Iris pigment epithelial cell (primary cell): ENCODE data around the gene CD99.
A peak's percentile ranks its signal among the peaks of the same experiment; 100 is the strongest.

Experiments
- DNase-seq: peaks from one replicate; pipeline ENCODE4 v3.0.0-alpha.2; 2011; ENCODE audit warnings: low read depth

CD99 gene, protein sequence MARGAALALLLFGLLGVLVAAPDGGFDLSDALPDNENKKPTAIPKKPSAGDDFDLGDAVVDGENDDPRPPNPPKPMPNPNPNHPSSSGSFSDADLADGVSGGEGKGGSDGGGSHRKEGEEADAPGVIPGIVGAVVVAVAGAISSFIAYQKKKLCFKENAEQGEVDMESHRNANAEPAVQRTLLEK

DNA sequence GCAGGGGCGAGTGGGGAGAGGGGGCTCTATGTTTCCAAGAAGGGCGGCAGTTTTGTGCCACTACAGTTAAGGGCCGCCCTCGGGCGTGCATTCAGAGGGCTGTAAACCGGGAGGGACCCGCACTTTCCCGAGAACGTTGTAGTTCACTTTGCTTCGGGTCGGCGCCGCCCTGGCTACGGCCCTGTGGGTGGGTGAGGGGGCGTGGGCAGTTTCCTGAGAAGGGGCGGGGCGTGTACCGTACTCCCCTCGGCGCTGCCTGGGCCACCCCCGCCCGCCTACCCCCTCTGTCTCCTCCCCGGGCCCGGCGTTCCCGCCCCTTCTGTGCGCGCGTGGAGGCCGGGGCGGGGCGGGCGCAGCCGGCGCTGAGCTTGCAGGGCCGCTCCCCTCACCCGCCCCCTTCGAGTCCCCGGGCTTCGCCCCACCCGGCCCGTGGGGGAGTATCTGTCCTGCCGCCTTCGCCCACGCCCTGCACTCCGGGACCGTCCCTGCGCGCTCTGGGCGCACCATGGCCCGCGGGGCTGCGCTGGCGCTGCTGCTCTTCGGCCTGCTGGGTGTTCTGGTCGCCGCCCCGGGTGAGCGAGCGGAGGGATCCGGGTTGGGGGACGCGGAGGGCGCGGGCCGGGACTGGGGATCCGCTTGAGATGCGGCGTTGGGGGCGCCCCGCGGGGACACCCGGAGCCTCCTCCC lies at the start of gene CD99:
TSS of gene CD99 (plus strand) at position 440 of the 687 bp plus-strand sequence. CDS start at position 506, 66 bp downstream.
- DNase-seq = peak; percentile 85

DNA sequence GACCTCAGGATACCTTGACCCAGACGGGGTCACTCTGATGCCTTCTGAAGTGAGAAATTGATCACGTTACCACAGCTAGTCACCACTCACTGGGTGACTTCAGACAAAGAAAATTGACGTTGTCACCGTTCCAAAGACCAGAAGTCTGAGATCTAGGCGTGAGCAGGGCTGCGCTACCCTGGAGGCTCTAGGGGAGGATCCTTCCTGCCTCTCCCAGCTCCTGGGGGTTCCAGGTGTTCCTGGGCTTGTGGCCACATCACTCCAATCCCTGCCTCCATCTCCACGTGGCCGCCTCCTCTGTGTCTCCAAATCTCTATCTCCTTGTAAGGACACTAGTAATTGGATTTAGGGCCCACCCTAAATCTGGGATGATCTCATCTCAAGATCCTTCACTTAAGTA lies 48.9 kb upstream of the CD99 start:
- DNase-seq = no peak

- DNase-seq = no peak
Observed at GRCh38 chrX:2642791-2643190, 48.3 kb upstream of the CD99 start.

DNA sequence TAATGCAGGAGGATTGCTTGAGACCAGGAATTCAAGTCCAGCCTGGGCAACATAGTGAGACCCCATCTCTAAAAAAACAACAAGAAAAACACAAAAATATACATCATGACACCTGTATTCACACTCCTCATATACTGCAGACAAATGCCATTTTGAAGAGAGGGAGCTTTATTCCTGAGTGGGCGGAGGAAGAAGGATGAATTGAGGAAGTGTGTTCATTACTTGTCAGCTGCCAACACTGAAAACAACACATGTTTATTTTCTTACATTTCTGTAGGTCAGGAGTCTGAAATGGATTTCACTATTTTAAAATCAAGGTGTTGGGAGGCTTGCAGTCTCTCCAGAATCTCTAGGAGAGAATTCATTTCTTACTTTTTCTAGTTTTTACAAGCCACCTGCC lies 47.2 kb upstream of the CD99 start:
- no peak for DNase-seq

- DNase-seq = no peak
Observed at GRCh38 chrX:2645563-2645962, 45.5 kb upstream of the CD99 start.

DNA sequence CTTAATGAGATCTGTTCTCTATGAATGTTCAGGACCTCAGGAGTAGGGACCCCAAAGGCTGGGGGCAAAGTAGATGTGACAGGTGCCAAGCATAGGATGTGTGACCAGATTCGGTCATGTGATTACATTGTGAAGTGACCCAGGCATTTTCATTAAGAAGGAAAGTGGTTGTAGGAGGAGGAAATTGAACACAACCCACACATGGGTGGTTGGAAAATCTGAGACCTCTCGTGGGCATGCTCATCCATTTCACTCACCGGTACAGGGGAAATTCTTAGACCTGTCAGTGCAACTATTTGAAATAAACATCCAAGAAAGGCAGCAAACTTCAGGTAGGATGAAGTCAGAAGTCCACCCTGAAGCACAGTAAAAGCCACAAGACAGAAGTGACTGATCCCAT lies 43.5 kb upstream of the CD99 start:
- DNase-seq = no peak

DNA sequence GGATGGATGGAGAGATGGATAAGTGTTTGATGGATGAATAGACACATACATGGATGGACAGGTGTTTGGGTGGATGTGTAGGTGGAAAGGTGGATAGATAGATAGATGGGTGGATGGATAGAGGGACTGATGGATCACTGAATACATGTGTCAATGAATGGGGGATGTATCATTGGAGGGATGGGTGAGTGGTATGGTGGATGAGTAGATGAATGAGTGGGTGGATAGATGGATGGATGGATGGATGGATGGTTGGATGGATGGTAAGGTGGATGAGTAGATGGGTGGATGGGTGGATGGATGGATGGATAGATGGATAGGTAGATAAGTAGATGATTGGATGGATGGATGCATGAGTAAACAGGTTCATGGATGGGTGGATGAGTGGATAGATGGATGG lies 41.1 kb upstream of the CD99 start:
- no peak for DNase-seq

GRCh38 chrX:2650865-2651264 lies 40.2 kb upstream of the CD99 start:
- no peak for DNase-seq

GRCh38 chrX:2652106-2652505 lies 39.0 kb upstream of the CD99 start:
- DNase-seq = no peak

DNA sequence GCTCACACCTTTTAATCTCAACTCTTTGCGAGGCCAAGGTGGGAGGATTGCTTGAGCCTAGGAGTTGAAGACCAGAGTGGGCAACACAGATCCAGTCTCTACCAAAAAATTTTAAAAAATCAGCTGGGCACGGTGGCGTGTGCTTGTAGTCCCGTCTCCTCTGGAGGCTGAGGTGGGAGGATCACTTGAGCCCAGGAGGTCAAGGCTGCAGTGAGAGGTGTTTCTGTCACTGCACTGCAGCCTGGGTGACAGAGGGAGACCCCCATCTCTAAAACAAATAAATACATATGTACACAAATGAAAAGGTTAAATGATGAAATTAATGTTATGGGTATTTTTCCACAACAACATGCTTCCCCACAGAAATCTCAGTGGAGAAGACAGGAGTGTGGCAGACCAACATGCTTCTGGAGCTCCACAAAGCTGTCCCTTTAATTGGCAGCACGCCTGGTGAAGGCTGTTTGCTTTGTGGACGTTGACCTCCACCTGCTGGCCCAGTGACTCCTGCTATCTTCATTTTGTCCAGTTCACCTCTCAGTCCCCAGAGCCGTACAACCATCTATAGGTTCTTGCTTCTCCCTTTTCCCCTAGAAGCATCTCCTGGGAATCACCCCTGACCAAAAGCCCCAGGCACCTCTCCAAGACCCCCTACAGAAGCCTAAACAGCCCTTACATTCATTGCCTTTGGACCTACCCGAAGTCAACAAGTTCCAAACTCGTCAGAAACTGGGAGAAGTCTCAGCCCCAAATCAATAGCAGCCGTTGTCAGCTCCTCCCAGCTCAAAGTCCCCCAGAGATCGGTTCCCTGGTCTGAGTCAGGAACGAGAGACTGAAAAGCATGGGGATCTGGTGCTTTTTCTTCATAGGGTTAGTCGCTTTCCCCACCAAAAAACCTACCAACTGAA lies 36.4 kb upstream of the CD99 start:
- no peak for DNase-seq

- DNase-seq = no peak
Observed at GRCh38 chrX:2656257-2656836, 34.7 kb upstream of the CD99 start.

GRCh38 chrX:2657532-2658113 lies 33.5 kb upstream of the CD99 start:
- DNase-seq = no peak

- no peak for DNase-seq
Observed at GRCh38 chrX:2658585-2659292, 32.4 kb upstream of the CD99 start.

DNA sequence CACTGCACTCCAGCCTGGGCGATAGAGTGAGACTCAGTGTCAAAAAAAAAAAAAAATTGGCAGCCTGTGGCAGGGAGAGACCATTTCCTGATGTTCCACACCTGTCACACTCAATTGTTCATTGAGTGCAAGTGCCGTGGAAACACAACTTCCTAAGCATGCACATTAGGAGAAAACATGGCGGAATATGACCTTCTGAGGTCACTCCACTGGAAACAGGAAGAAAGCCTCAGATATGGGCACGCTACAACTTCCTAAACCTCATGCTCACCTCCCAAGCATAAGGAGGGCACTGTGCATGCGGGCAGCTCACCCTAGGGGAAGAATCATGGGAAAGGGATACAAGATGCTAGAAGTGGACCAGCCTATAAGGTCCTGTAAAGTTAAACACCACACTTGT lies 28.5 kb upstream of the CD99 start:
- no peak for DNase-seq

DNA sequence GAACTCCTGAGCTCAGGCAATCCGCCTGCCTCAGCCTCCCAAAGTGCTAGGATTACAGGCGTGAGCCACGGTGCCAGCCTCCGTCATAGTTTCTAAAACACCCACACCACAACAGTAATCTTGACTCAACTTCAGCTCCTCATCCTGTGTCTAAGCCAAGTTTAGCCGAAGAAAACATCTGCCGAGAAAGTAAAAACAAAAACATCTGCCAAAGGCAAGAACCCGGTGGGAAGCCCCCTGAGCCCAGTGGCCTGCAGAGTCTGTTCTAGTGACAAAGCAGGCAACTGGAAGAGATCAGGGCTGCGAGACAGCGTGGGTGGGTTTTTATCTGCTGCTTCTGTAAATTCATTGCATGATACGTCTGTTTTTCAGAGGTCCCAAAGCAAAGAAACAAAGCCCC lies 26.6 kb upstream of the CD99 start:
- DNase-seq = peak; percentile 69

GRCh38 chrX:2665387-2666304 lies 25.4 kb upstream of the CD99 start:
- no peak for DNase-seq

DNA sequence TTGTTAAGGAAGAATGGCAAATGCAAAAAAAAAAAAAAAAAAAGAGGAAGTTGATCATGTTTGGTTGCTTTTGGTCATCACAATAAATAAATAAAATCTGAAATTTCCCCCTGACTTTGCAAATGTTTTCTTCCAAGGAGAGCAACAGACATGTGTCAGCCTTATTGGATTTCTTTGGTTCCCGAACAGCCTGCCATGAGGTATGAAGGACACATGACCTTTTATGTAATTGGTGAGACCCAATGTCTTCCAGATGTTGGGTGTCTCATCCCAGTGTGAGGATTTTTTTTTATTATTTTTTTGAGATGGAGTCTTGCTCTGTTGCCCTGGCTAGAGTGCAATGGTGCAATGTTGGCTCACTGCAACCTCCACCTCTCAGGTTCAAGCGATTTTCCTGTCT lies 24.6 kb upstream of the CD99 start:
- DNase-seq = no peak

DNA sequence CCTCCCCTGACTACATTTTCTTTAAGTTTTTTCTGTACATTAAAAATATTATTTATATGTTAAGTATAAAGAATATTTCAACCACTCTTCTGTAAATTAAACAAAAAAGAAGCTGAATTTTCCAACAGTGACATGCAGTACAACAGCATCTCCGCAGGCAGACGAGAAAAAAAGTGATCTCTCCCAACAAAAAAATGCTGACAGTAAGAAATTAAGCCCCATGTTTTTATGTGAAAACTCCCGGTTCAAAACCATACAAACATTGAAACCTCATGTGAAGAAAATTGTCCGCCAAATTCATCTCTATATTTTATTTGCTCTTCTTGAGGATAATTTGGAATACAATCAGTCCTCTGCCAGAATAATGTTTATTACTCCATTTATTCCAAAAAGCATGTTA lies 20.1 kb upstream of the CD99 start:
- no peak for DNase-seq

- DNase-seq = no peak
Observed at GRCh38 chrX:2672084-2672483, 19.0 kb upstream of the CD99 start.

GRCh38 chrX:2673611-2674010 lies 17.5 kb upstream of the CD99 start:
- DNase-seq = no peak
